Measurements from ENCODE around the gene ZNF844. TPM values are rescaled to one million over a fixed set of nuclear protein-coding genes. Genes with fewer than 3 reads are reported as not detected.

The ZNF844 gene
- 2.4 TPM for polyA plus RNA-seq (2012; ENCODE audit: insufficient read depth, insufficient read length, low read depth)

- Histone ChIP-seq H3K4me1 (no peaks in the 10 kb centered on the region), H3K4me3 (ENCODE audit: low read depth, low read length) (peak within 1 kb of the TSS; percentile 94), H3K36me3 (peaks cover 3% of the 10 kb centered on the region; the same call in 1 of the 2 replicates), H3K9me3 (no peaks in the 10 kb centered on the region), H3K27me3 (no peaks in the 10 kb centered on the region)
- no peak for TF ChIP-seq CTCF (IDR thresholded peaks at IDR 0.05; ENCODE audit: low read depth, low read length)
- DNase-seq = peak; percentile 96
Measured at GRCh38 chr19:12064590-12065538, at the start of gene ZNF844. Gene ZNF844 (plus strand): TSS chr19:12064731. CDS start chr19:12064874, 143 bp downstream.

- Histone ChIP-seq H3K4me1 (no peaks in the 10 kb centered on the region), H3K9me3 (no peaks in the 10 kb centered on the region; the same call in 1 of the 2 replicates), H3K27me3 (no peaks in the 10 kb centered on the region), H3K36me3 (peaks cover 21% of the 10 kb centered on the region), H3K4me3 (ENCODE audit: low read depth, low read length) (no peak overlapping the region)
- DNase-seq = no peak
- no peak for TF ChIP-seq CTCF (IDR thresholded peaks at IDR 0.05; ENCODE audit: low read depth, low read length)
Measured at GRCh38 chr19:12015015-12015752, 49.3 kb upstream of the ZNF844 start.

- H3K36me3 ChIP-seq = peaks cover 21% of the 10 kb centered on the region
- no peaks in the 10 kb centered on the region; the same call in 1 of the 2 replicates for H3K9me3 ChIP-seq
- TF ChIP-seq CTCF (IDR thresholded peaks at IDR 0.05; ENCODE audit: low read depth, low read length) = no peak
- H3K27me3 ChIP-seq = no peaks in the 10 kb centered on the region
- H3K4me1 ChIP-seq = no peaks in the 10 kb centered on the region
- no peak overlapping the region for H3K4me3 ChIP-seq (ENCODE audit: low read depth, low read length)
- DNase-seq = no peak
Measured at GRCh38 chr19:12015753-12016116, 48.8 kb upstream of the ZNF844 start.

GRCh38 chr19:12034198-12034597 lies 30.3 kb upstream of the ZNF844 start:
- Histone ChIP-seq H3K4me3 (ENCODE audit: low read depth, low read length) (no peak overlapping the region; the same call in 1 of the 2 replicates), H3K36me3 (no peaks in the 10 kb centered on the region), H3K9me3 (no peaks in the 10 kb centered on the region), H3K27me3 (no peaks in the 10 kb centered on the region), H3K4me1 (no peaks in the 10 kb centered on the region)
- TF ChIP-seq CTCF (IDR thresholded peaks at IDR 0.05; ENCODE audit: low read depth, low read length) = no peak
- DNase-seq = no peak

- Histone ChIP-seq H3K4me1 (no peaks in the 10 kb centered on the region), H3K27me3 (no peaks in the 10 kb centered on the region), H3K9me3 (no peaks in the 10 kb centered on the region), H3K4me3 (ENCODE audit: low read depth, low read length) (peak overlapping the region; percentile 64), H3K36me3 (no peaks in the 10 kb centered on the region)
- no peak for TF ChIP-seq CTCF (IDR thresholded peaks at IDR 0.05; ENCODE audit: low read depth, low read length)
- DNase-seq = no peak
Measured at GRCh38 chr19:12034620-12035019, 29.9 kb upstream of the ZNF844 start.
